ENCODE results near the gene CDH11.

DNA sequence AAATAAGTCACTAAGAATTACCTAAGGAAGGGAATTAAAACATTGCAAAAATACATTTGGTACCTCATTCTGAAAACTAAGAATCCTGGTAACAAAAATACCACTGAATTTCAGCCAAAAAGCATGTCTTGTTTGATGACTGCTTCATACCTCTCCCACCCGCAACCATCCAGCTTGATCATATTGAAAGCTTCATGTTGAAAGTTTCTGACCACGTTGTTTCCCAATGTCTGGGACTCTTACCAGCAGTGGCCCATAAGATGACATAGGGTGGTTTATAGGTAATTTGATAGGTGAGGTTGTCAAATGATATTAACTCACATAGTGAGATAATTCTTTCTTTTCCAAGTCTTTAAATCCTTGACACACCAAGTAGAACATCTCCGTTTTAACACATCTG is 139.3 kb downstream of the CDH11 start:
- TF ChIP-seq, protein P1, sequence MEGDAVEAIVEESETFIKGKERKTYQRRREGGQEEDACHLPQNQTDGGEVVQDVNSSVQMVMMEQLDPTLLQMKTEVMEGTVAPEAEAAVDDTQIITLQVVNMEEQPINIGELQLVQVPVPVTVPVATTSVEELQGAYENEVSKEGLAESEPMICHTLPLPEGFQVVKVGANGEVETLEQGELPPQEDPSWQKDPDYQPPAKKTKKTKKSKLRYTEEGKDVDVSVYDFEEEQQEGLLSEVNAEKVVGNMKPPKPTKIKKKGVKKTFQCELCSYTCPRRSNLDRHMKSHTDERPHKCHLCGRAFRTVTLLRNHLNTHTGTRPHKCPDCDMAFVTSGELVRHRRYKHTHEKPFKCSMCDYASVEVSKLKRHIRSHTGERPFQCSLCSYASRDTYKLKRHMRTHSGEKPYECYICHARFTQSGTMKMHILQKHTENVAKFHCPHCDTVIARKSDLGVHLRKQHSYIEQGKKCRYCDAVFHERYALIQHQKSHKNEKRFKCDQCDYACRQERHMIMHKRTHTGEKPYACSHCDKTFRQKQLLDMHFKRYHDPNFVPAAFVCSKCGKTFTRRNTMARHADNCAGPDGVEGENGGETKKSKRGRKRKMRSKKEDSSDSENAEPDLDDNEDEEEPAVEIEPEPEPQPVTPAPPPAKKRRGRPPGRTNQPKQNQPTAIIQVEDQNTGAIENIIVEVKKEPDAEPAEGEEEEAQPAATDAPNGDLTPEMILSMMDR (IDR thresholded peaks at IDR 0.05): no peak
- TF ChIP-seq POLR2A (IDR thresholded peaks at IDR 0.05): no peak
